RWPE1 (cell line): ENCODE measurements around the gene LIG3.

Source experiments
- CTCF ChIA-PET: fragments of 350-600 bp; sonication (Branson Sonifier 250); formaldehyde crosslinking; extraction: SDS; loops from one replicate; lab custom pipeline; 2021; lab: Yijun Ruan, JAX
- POLR2A ChIA-PET: fragments of 400-600 bp; formaldehyde crosslinking; extraction: SDS; loops from one replicate; lab custom pipeline; 2020; ENCODE audit warnings: antibody characterized with exemption; ENCODE audit not compliant: low non-redundant PET; lab: Yijun Ruan, JAX
- DNase-seq: peaks from one replicate; pipeline ENCODE4 v3.0.0; 2012; ENCODE audit warnings: low spot score
- H3K27ac ChIP-seq: fragments of 450-650 bp; 2 replicates; pipeline ENCODE4 v1.5.1; 2017
- TF ChIP-seq, protein P1 (sequence below): fragments of 450-650 bp; conservative IDR thresholded peaks from 2 replicates; pipeline ENCODE4 v1.5.1; 2017; ENCODE audit warnings: low read depth, mild to moderate bottlenecking

LIG3 gene

DNA sequence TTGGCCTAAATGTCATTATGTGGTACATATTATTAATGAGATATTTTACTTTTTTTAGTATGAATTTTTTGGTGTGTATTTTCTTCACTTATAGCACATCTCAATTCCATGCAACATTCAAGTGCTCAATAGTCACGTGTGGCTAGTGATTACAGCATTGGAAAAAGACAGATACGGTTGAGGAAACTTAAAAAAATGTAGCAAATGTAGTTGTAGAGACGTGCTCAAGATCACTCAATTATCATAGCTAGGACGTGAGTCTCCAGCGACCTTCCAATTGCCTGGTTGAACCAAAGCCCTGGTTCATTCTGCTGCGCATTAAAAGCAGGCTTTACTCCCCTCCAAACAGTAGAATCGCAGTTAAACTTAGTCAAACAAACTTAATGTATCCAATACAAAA, 1.2 kb upstream of the LIG3 start:
- ChIA-PET POLR2A (interaction anchor here (0.5 kb wide), 1 partner anchor 20 kb away, joined by 5 read pairs; no protein-coding TSS in a partner anchor), CTCF (interaction anchor here (0.5 to 0.7 kb wide), 3 partner anchors 15 to 257 kb away, joined by 3 to 6 read pairs (median 3); no protein-coding TSS in a partner anchor)
- TF ChIP-seq, protein P1, sequence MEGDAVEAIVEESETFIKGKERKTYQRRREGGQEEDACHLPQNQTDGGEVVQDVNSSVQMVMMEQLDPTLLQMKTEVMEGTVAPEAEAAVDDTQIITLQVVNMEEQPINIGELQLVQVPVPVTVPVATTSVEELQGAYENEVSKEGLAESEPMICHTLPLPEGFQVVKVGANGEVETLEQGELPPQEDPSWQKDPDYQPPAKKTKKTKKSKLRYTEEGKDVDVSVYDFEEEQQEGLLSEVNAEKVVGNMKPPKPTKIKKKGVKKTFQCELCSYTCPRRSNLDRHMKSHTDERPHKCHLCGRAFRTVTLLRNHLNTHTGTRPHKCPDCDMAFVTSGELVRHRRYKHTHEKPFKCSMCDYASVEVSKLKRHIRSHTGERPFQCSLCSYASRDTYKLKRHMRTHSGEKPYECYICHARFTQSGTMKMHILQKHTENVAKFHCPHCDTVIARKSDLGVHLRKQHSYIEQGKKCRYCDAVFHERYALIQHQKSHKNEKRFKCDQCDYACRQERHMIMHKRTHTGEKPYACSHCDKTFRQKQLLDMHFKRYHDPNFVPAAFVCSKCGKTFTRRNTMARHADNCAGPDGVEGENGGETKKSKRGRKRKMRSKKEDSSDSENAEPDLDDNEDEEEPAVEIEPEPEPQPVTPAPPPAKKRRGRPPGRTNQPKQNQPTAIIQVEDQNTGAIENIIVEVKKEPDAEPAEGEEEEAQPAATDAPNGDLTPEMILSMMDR: no peak
- H3K27ac ChIP-seq: no peak overlapping the region
- DNase-seq: no peak

DNA sequence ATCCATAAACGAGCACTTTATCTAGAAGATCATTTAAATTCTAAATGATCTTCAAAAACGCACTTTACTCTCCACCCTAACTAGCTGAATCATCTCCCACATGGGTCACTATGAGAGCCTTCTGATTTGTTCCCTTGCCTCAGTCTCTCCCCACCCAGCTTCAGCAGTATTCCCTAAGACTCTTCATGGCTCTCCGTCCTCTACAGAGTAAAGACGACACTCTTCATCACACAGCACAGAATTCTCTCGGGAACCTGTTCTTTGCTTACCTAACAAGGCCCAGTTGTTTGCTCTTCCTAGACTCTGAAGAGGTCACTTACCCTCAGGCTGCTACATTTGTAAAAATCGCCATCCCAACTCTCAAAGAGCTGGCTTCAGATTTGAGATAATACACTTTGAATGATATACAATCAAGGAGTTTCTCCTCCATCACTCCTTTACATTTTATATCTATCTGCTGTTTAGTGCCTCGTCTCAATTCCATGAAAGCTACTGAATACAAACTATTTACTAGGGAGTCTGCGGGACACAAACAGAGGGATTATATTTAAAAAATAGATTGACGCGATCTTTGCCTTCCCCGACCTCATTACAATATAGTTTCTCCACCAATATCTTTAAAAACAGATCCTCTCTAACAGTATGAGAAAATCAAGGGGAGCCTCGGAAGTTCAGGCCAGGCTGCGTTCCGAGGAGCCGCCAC, 511 bp upstream of the LIG3 start:
- DNase-seq: no peak
- TF ChIP-seq, protein P1: no peak
- ChIA-PET CTCF (interaction anchor here (0.6 kb wide), 1 partner anchor 78 kb away, joined by 3 read pairs; no protein-coding TSS in a partner anchor), POLR2A (interaction anchor here (1.7 kb wide), 1 partner anchor 18 kb away, joined by 5 read pairs; the partner anchor contains the start of genes CCT6B and ZNF830)
- H3K27ac ChIP-seq: peak overlapping the region; percentile 93

DNA sequence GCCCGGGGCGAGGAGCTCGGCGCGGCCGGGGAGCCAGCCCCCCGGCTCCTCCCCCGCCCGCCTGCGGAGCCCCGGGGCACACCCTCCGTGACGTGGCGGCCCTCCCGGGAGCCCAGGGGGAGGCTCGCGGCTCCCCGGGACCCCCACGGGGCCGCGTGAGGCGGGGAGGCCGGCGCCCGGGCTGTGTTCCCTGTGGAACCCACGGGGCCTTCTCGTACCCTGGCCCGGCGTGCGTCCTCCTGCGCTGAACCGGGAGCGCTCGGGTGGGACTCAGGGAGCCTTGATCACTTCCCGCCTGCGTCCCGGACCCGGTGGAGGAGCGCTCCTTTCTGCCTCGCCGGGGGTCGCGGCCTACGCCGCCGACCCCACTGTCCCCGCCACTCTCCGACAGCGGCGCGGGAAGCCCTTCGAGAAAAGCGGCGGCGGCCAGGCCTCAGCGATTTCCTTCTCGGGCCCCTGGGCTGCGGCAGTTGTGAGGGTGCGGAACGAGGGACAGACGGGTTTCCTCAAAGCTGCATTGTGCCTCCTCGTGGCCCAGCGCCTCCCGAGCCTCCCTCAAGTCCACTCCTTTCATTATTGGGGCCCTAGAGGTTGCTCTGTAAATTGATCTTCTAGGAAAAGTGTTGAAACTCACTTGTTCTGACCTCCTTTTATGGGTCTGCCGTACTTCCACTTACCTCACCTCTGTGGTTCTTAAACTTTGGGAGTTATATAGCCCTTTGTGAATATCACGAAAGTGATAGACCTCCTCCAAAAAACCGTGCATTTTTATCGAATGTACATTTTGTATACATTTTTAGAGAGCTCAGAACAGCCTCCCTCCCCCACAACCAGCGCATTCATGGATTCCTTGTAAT, 597 bp downstream of the LIG3 start:
- peak overlapping the region; percentile 93 for H3K27ac ChIP-seq
- TF ChIP-seq, protein P1: peak; percentile 64
- peak; percentile 82 for DNase-seq
- POLR2A ChIA-PET: interaction anchor here (0.5 to 1.7 kb wide), 2 partner anchors 19 to 74 kb away, joined by 3 to 5 read pairs; partner anchors contain the start of genes CCT6B and ZNF830
- CTCF ChIA-PET: interaction anchor here (0.6 to 1.6 kb wide), 5 partner anchors 154 to 561 kb away, joined by 3 to 6 read pairs (median 3); no protein-coding TSS in a partner anchor

DNA sequence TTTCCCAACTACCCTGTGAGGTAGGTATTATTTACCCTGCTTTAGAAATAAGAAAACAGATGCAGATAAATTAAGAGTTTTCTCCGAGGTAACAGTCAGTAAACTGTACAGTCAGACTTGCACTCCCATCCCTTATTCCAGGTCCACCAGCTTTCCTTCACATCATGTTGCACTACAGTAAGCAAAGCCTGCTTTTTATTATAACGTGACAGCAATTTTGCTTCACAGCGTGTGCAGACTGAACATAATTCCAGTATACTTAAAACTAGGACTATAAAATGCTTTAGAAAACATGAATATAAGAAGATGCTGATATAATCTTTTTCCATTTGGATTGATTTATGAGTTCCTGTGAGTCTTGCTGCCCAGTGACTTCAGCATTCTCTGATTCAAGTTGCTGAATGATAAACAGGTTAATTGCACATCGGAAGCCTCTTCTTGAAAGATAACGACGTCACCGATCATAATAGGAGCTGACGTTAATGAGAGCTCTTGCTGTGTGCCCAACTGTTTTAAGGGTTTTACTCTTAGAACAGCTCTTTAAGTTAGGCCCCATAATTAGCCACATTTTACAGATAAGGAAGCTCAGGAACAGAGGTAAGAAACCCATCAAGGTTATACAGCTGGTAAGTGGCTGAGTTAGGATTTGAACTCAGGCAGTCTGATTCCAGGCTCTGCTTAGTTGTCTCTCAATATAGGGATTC, 1.4 kb downstream of the LIG3 start:
- ChIA-PET POLR2A (interaction anchor here (0.5 kb wide), 1 partner anchor 74 kb away, joined by 3 read pairs; no protein-coding TSS in a partner anchor), CTCF (interaction anchor here (0.6 to 1.6 kb wide), 3 partner anchors 137 to 562 kb away, joined by 3 to 6 read pairs (median 3); no protein-coding TSS in a partner anchor)
- H3K27ac ChIP-seq: no peak overlapping the region
- DNase-seq: no peak
- TF ChIP-seq, protein P1: no peak

DNA sequence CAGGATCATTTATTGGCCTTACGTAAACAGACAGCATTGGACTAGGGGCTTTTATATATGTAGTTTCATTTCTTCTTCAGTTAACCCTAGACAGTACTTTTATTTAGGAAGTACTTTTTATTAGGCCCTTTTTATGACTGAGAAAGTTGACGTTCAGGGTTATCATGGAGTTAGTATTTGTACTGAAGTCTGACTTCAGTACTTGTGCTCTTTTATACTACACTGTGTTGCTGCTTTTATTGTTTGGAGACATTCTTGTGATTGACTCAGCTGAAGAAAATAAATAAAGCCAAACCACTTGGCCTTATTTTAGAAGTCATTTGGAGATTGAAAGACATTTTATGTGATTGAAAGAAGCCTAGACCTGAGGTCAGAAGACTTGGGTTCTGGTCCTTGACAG, 6.9 kb downstream of the LIG3 start:
- ChIA-PET CTCF (no interaction called here), POLR2A (no interaction called here)
- TF ChIP-seq, protein P1: no peak
- DNase-seq: no peak
- no peak overlapping the region for H3K27ac ChIP-seq
